Neural progenitor cell (in vitro differentiated cells): ENCODE data around the gene CEACAM5. TPM values are rescaled to one million over a fixed set of nuclear protein-coding genes. Genes with fewer than 3 reads are reported as not detected.

Experiments used
- DNase-seq: peaks from one replicate; pipeline ENCODE4 v3.0.0-alpha.2; 2016; ENCODE audit warnings: low spot score
- H2AFZ ChIP-seq: fragments of 200-600 bp; sonication (generic); replicated peaks from 2 replicates; pipeline ENCODE4 v1.6.1; 2016; ENCODE audit warnings: antibody characterized with exemption
- H3F3A ChIP-seq: fragments of 200-600 bp; sonication (generic); 2 replicates; pipeline ENCODE4 v1.6.1; 2016; ENCODE audit warnings: antibody characterized with exemption, low read depth
- H3K27ac ChIP-seq: fragments of 200-600 bp; sonication (generic); 2 replicates; pipeline ENCODE4 v1.5.1; 2016; ENCODE audit warnings: mild to moderate bottlenecking
- H3K27me3 ChIP-seq: fragments of 200-600 bp; sonication (generic); 2 replicates; pipeline ENCODE4 v1.6.1; 2016; ENCODE audit warnings: mild to moderate bottlenecking, moderate library complexity
- H3K36me3 ChIP-seq: fragments of 200-600 bp; sonication (generic); 2 replicates; pipeline ENCODE4 v1.5.1; 2016
- H3K4me1 ChIP-seq: fragments of 200-600 bp; sonication (generic); 2 replicates; pipeline ENCODE4 v1.6.1; 2016; ENCODE audit warnings: mixed run types
- H3K4me2 ChIP-seq: fragments of 200-600 bp; sonication (generic); 2 replicates; pipeline ENCODE4 v1.6.1; 2016
- H3K4me3 ChIP-seq: fragments of 200-600 bp; sonication (generic); 2 replicates; pipeline ENCODE4 v1.5.1; 2016
- H3K79me2 ChIP-seq: fragments of 200-600 bp; sonication (generic); 2 replicates; pipeline ENCODE4 v1.6.1; 2016; ENCODE audit warnings: low read depth
- H3K9ac ChIP-seq: fragments of 200-600 bp; sonication (generic); 2 replicates; pipeline ENCODE4 v1.6.1; 2016
- H3K9me3 ChIP-seq: fragments of 200-600 bp; sonication (generic); 2 replicates; pipeline ENCODE4 v1.5.1; 2016; ENCODE audit warnings: low read depth
- H4K20me1 ChIP-seq: fragments of 200-600 bp; sonication (generic); 2 replicates; pipeline ENCODE4 v1.6.1; 2016; ENCODE audit warnings: low read depth
- H3K27ac Mint-ChIP-seq: 3 replicates; pipeline ENCODE4 v1.8.0; 2021; ENCODE audit warnings: mixed read lengths
- H3K27me3 Mint-ChIP-seq: 2 replicates; pipeline ENCODE4 v1.8.0; 2022; ENCODE audit warnings: low read depth, mild to moderate bottlenecking, inconsistent platforms, moderate library complexity, mixed read lengths; ENCODE audit not compliant: insufficient read depth
- H3K36me3 Mint-ChIP-seq: 3 replicates; pipeline ENCODE4 v1.8.0; 2021; ENCODE audit warnings: mixed read lengths
- H3K4me1 Mint-ChIP-seq: 3 replicates; pipeline ENCODE4 v1.8.0; 2021; ENCODE audit warnings: mixed read lengths
- H3K4me3 Mint-ChIP-seq: 3 replicates; pipeline ENCODE4 v1.8.0; 2021; ENCODE audit warnings: mild to moderate bottlenecking, moderate library complexity, mixed read lengths
- H3K9me3 Mint-ChIP-seq: 3 replicates; pipeline ENCODE4 v1.8.0; 2020; ENCODE audit warnings: mixed read lengths
- CTCF ChIP-seq: fragments of 200-600 bp; sonication (generic); IDR thresholded peaks from 2 replicates; pipeline ENCODE4 v1.5.1; 2017; ENCODE audit warnings: antibody characterized with exemption, mild to moderate bottlenecking
- EZH2 ChIP-seq: fragments of 200-600 bp; sonication (generic); IDR thresholded peaks from 2 replicates; pipeline ENCODE4 v1.6.1; 2017; ENCODE audit warnings: antibody characterized with exemption, mild to moderate bottlenecking, moderate library complexity
- EZH2phosphoT487 ChIP-seq: fragments of 200-600 bp; sonication (generic); IDR thresholded peaks from 2 replicates; pipeline ENCODE4 v1.6.1; 2017; ENCODE audit warnings: antibody characterized with exemption
- total RNA-seq: library from RNA; depleted of rRNA; stranded (reverse); fragments of >200 nt; gene quantifications from 2 replicates; pipeline ENCODE4 v1.2.3, GENCODE V29; 2015; ENCODE audit warnings: low replicate concordance

Gene CEACAM5
- total RNA-seq, 1 donor from 2014 or later, result not detected

- Mint-ChIP-seq H3K4me3 (no peak overlapping the region), H3K9me3 (no peaks in the 10 kb centered on the region)
- no peak overlapping the region for H3K9ac ChIP-seq
Observed at GRCh38 chr19:41774515-41774980, 66.1 kb downstream of the CEACAM5 start.

GRCh38 chr19:41776700-41777099, 68.3 kb downstream of the CEACAM5 start:
- no peak for TF ChIP-seq CTCF
- no peak for TF ChIP-seq EZH2phosphoT487
- TF ChIP-seq EZH2, result no peak

More at GRCh38 chr19:41774515-41774980, 66.1 kb downstream of the CEACAM5 start:
- no peak overlapping the region for H3K4me3 ChIP-seq
- no peaks in the 10 kb centered on the region for H3F3A ChIP-seq
- H2AFZ ChIP-seq, result no peak overlapping the region
- no peaks in the 10 kb centered on the region for H3K36me3 ChIP-seq
- H3K27me3 ChIP-seq, result no peaks in the 10 kb centered on the region
- Mint-ChIP-seq H3K36me3 (no peaks in the 10 kb centered on the region), H3K27ac (no peak overlapping the region), H3K27me3 (no peaks in the 10 kb centered on the region), H3K4me1 (no peaks in the 10 kb centered on the region)
- no peak overlapping the region for H3K27ac ChIP-seq
- TF ChIP-seq EZH2, result no peak
- no peak for TF ChIP-seq CTCF
- no peak for TF ChIP-seq EZH2phosphoT487
- H3K4me1 ChIP-seq, result no peaks in the 10 kb centered on the region
- H3K9me3 ChIP-seq, result no peaks in the 10 kb centered on the region
- H4K20me1 ChIP-seq, result no peaks in the 10 kb centered on the region
- no peaks in the 10 kb centered on the region for H3K79me2 ChIP-seq
- no peak overlapping the region for H3K4me2 ChIP-seq
- no peak for DNase-seq

More at GRCh38 chr19:41776700-41777099, 68.3 kb downstream of the CEACAM5 start:
- no peak overlapping the region for H3K4me3 ChIP-seq
- H3K27me3 Mint-ChIP-seq, result peaks cover 4% of the 10 kb centered on the region
- no peaks in the 10 kb centered on the region for H3K9me3 ChIP-seq
- H3K36me3 ChIP-seq, result no peaks in the 10 kb centered on the region
- H3F3A ChIP-seq, result no peaks in the 10 kb centered on the region
- no peak overlapping the region for H3K4me3 Mint-ChIP-seq
- H3K27ac Mint-ChIP-seq, result no peak overlapping the region
- H2AFZ ChIP-seq, result no peak overlapping the region
- no peaks in the 10 kb centered on the region for H4K20me1 ChIP-seq
- no peak for DNase-seq
- H3K79me2 ChIP-seq, result no peaks in the 10 kb centered on the region
- H3K4me1 Mint-ChIP-seq, result no peaks in the 10 kb centered on the region
- H3K27ac ChIP-seq, result no peak overlapping the region
- no peak overlapping the region for H3K4me2 ChIP-seq
- no peak overlapping the region for H3K9ac ChIP-seq
- no peaks in the 10 kb centered on the region for H3K4me1 ChIP-seq
- no peaks in the 10 kb centered on the region for H3K36me3 Mint-ChIP-seq
- H3K27me3 ChIP-seq, result no peaks in the 10 kb centered on the region
- no peaks in the 10 kb centered on the region for H3K9me3 Mint-ChIP-seq

Other genes starting within 250 kb of the CEACAM5 start
- gene CEACAM21, start 132.5 kb upstream of the CEACAM5 start, total RNA-seq, result 0.19 TPM in 1 of 2 replicates, not detected in the other
- not detected in 2 replicates for gene CEACAM4, start 81.6 kb upstream of the CEACAM5 start, total RNA-seq
- gene CEACAM7, start 20.4 kb upstream of the CEACAM5 start, total RNA-seq, result not detected in 2 replicates
- not detected in 2 replicates for gene CEACAM6, start 46.9 kb downstream of the CEACAM5 start, total RNA-seq
- gene CEACAM3, start 88.0 kb downstream of the CEACAM5 start, total RNA-seq, result not detected in 2 replicates
- not detected in 2 replicates for gene LYPD4, start 136.1 kb downstream of the CEACAM5 start, total RNA-seq
- gene DMRTC2, start 136.4 kb downstream of the CEACAM5 start, total RNA-seq, result not detected in 2 replicates
- gene RPS19, start 151.6 kb downstream of the CEACAM5 start, total RNA-seq, result 1,422 and 2,398 TPM in 2 replicates
- gene CD79A, start 168.7 kb downstream of the CEACAM5 start, total RNA-seq, result 0.11 and 0.25 TPM in 2 replicates
- 10.9 and 25.2 TPM in 2 replicates for gene ARHGEF1, start 174.6 kb downstream of the CEACAM5 start, total RNA-seq
- 0.22 and 0.65 TPM in 2 replicates for gene ERFL, start 219.8 kb downstream of the CEACAM5 start, total RNA-seq